RPMI7951 (cell line): Measurements from ENCODE around the gene RAB7A. TPM values are rescaled to one million over a fixed set of nuclear protein-coding genes. Genes with fewer than 3 reads are reported as not detected.
A peak's percentile ranks its signal among the peaks of the same experiment; 100 is the strongest.

Experiments used
- DNase-seq: peaks from one replicate; pipeline ENCODE4 v3.0.0-alpha.2; 2012; ENCODE audit warnings: low read depth
- total RNA-seq: library from RNA; depleted of rRNA; stranded (reverse); fragments of >200 nt; shearing (Covaris generic); gene quantifications from 2 replicates; pipeline ENCODE4 v1.2.3, GENCODE V29; 2014

Gene RAB7A
- total RNA-seq, 1 experiment from 2014 or later = 90.4 TPM

GRCh38 chr3:128787256-128788253, 61.6 kb downstream of the RAB7A start:
- peak; percentile 81 for DNase-seq

- DNase-seq = no peak
Observed at GRCh38 chr3:128788268-128788869, 62.4 kb downstream of the RAB7A start.

GRCh38 chr3:128794067-128794768, 68.2 kb downstream of the RAB7A start:
- DNase-seq = peak; percentile 85

- DNase-seq = peak; percentile 59
Observed at GRCh38 chr3:128794770-128795649, 69.0 kb downstream of the RAB7A start.

- DNase-seq = no peak
Observed at GRCh38 chr3:128799653-128800052, 73.7 kb downstream of the RAB7A start.

GRCh38 chr3:128800241-128801187, 74.5 kb downstream of the RAB7A start:
- peak; percentile 24 for DNase-seq

- DNase-seq = no peak
Observed at GRCh38 chr3:128801779-128802380, 75.9 kb downstream of the RAB7A start.

- DNase-seq = no peak
Observed at GRCh38 chr3:128803307-128803706, 77.3 kb downstream of the RAB7A start.

- peak; percentile 71 for DNase-seq
Observed at GRCh38 chr3:128804017-128804810, 78.2 kb downstream of the RAB7A start.

GRCh38 chr3:128804811-128805155, 78.8 kb downstream of the RAB7A start:
- no peak for DNase-seq

GRCh38 chr3:128805772-128806171, 79.8 kb downstream of the RAB7A start:
- DNase-seq = peak; percentile 47

GRCh38 chr3:128806588-128806987, 80.6 kb downstream of the RAB7A start:
- DNase-seq = no peak

GRCh38 chr3:128807186-128807830, 81.3 kb downstream of the RAB7A start:
- DNase-seq = no peak

GRCh38 chr3:128808672-128809071, 82.7 kb downstream of the RAB7A start:
- no peak for DNase-seq

- no peak for DNase-seq
Observed at GRCh38 chr3:128813097-128813496, 87.1 kb downstream of the RAB7A start.

GRCh38 chr3:128814060-128814459, 88.1 kb downstream of the RAB7A start:
- DNase-seq = no peak

GRCh38 chr3:128814519-128815317, 88.7 kb downstream of the RAB7A start:
- DNase-seq = no peak
